ENCODE measurements around the gene SCAPER.

GRCh38 chr15:76386178-76386577, 519.0 kb downstream of the SCAPER start:
- no peak for TF ChIP-seq POLR2AphosphoS5 (IDR thresholded peaks at IDR 0.05; ENCODE audit: low read depth, low read length)
- TF ChIP-seq TAF1 (IDR thresholded peaks at IDR 0.05; ENCODE audit: borderline replicate concordance, insufficient read depth, low read length): no peak

Data from PFSK-1 (cell line).